Measurements from ENCODE around the gene PDZD7. TPM values are rescaled to one million over a fixed set of nuclear protein-coding genes. Genes with fewer than 3 reads are reported as not detected.

The PDZD7 gene
- total and polyA plus RNA-seq, 9 of the 15 experiments (the other 6 are each of a cell fraction or from before 2014, with no cell fraction given): 0.04 to 0.24 (median 0.08) TPM; not detected in 3

DNA sequence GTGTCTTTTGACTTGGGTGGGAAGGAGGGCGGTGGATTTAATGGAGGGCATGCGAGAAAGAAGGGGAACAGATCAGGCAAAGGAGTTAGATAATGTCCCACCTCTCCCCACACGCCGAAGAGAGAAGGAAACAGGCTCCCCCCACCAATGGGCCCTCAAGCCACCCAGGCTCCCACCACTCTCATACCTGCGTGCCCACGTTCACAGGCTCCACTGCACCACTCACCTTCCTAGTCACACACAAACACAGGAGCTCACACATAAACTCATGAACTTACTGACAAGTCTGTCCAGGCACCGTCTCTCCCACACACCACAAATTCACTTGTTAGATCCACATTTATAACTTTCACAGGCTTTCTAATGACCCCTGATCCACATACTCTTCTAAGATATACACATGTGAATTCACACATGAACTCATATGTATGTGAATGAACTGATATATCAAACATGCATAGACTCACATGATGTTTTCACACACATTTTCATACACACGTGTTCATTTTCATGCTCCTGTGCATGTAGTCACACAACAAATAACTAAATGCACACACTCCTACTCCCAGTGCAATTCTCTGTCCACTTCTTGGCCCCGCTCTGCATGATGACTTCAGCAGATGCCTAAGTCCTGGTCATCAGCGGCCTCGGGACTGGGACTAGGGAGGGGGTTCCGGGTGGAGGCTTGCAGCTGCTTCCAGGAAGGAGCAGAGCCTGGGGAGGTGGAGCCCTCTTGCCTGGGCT, 29.8 kb downstream of the PDZD7 start:
- H3K4me1 ChIP-seq (replicated peaks in 1 of 2; ENCODE audit: control insufficient read depth in 2 of 2, insufficient read depth in 2 of 2, low read length in 2 of 2): peaks cover 20 to 70% of the 10 kb centered on the region in 2 experiments; a peak in 4 of 5 replicates
- peak overlapping the region; percentile 100 for H3K4me2 ChIP-seq (ENCODE audit: insufficient read depth, low read length)
- DNase-seq (ENCODE audit: extremely low read depth in 1 of 4, low spot score in 3 of 4) (peak in 2 of 4 experiments; percentile 37 to 64), ATAC-seq (peak; percentile 3; the same call in 2 of the 3 replicates), FAIRE-seq (peak; percentile 65)
- TF ChIP-seq FOXK2 (conservative IDR thresholded peaks at IDR 0.05 in 1 of 2, IDR thresholded peaks at IDR 0.05 in 1 of 2; ENCODE audit: low read depth in 2 of 2) (no peak), BRCA1 (IDR thresholded peaks at IDR 0.05) (no peak), BRCA1 (CRISPR knock-in tag; IDR thresholded peaks at IDR 0.05) (no peak), FUS (optimal IDR thresholded peaks at IDR 0.05; ENCODE audit: low read depth, low read length) (no peak), HNRNPLL (IDR thresholded peaks at IDR 0.05; ENCODE audit: low read depth, low read length, poor library complexity, severe bottlenecking) (no peak), GABPA (tag; conservative IDR thresholded peaks at IDR 0.05; ENCODE audit: low read depth) (peak; percentile 46)
- TF ChIP-seq, protein P1, sequence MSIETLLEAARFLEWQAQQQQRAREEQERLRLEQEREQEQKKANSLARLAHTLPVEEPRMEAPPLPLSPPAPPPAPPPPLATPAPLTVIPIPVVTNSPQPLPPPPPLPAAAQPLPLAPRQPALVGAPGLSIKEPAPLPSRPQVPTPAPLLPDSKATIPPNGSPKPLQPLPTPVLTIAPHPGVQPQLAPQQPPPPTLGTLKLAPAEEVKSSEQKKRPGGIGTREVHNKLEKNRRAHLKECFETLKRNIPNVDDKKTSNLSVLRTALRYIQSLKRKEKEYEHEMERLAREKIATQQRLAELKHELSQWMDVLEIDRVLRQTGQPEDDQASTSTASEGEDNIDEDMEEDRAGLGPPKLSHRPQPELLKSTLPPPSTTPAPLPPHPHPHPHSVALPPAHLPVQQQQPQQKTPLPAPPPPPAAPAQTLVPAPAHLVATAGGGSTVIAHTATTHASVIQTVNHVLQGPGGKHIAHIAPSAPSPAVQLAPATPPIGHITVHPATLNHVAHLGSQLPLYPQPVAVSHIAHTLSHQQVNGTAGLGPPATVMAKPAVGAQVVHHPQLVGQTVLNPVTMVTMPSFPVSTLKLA (conservative IDR thresholded peaks at IDR 0.05): 0 out of 4 replicates have a peak, but pooled peaks of 1 of the 2 experiments have one; percentile 12
- TF ChIP-seq, protein P2, sequence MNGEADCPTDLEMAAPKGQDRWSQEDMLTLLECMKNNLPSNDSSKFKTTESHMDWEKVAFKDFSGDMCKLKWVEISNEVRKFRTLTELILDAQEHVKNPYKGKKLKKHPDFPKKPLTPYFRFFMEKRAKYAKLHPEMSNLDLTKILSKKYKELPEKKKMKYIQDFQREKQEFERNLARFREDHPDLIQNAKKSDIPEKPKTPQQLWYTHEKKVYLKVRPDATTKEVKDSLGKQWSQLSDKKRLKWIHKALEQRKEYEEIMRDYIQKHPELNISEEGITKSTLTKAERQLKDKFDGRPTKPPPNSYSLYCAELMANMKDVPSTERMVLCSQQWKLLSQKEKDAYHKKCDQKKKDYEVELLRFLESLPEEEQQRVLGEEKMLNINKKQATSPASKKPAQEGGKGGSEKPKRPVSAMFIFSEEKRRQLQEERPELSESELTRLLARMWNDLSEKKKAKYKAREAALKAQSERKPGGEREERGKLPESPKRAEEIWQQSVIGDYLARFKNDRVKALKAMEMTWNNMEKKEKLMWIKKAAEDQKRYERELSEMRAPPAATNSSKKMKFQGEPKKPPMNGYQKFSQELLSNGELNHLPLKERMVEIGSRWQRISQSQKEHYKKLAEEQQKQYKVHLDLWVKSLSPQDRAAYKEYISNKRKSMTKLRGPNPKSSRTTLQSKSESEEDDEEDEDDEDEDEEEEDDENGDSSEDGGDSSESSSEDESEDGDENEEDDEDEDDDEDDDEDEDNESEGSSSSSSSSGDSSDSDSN (IDR thresholded peaks at IDR 0.05; ENCODE audit: borderline replicate concordance in 1 of 2, low read depth in 2 of 2, low read length in 2 of 2): peak; percentile 34 to 45; a peak in 1 of 4 replicates
- TF ChIP-seq, protein P3, sequence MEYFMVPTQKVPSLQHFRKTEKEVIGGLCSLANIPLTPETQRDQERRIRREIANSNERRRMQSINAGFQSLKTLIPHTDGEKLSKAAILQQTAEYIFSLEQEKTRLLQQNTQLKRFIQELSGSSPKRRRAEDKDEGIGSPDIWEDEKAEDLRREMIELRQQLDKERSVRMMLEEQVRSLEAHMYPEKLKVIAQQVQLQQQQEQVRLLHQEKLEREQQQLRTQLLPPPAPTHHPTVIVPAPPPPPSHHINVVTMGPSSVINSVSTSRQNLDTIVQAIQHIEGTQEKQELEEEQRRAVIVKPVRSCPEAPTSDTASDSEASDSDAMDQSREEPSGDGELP (CRISPR knock-in tag; IDR thresholded peaks at IDR 0.05; ENCODE audit: borderline replicate concordance): peak; percentile 35; the same call in 1 of the 2 replicates
- TF ChIP-seq, protein P4, sequence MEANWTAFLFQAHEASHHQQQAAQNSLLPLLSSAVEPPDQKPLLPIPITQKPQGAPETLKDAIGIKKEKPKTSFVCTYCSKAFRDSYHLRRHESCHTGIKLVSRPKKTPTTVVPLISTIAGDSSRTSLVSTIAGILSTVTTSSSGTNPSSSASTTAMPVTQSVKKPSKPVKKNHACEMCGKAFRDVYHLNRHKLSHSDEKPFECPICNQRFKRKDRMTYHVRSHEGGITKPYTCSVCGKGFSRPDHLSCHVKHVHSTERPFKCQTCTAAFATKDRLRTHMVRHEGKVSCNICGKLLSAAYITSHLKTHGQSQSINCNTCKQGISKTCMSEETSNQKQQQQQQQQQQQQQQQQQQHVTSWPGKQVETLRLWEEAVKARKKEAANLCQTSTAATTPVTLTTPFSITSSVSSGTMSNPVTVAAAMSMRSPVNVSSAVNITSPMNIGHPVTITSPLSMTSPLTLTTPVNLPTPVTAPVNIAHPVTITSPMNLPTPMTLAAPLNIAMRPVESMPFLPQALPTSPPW (CRISPR knock-in tag; IDR thresholded peaks at IDR 0.05): peak; percentile 40
- TF ChIP-seq, protein P5, sequence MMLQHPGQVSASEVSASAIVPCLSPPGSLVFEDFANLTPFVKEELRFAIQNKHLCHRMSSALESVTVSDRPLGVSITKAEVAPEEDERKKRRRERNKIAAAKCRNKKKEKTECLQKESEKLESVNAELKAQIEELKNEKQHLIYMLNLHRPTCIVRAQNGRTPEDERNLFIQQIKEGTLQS (IDR thresholded peaks at IDR 0.05): peak; percentile 48
- TF ChIP-seq, protein P5 (CRISPR knock-in tag; conservative IDR thresholded peaks at IDR 0.05): no peak
- H3K27ac ChIP-seq (ENCODE audit: extremely low read depth, low read depth, low read length): peak overlapping the region; percentile 88
- 29% methylated on average over 8 of the region's 12 CpGs for WGBS (ENCODE audit: insufficient coverage, low coverage, missing lambda C conversion rate)
- ChIA-PET CTCF (ENCODE audit: low intra/inter-chr PET ratio) (interaction anchor here (9.3 kb wide), 1 partner anchor 12 kb away, joined by 150 read pairs; no protein-coding TSS in a partner anchor), POLR2A (interaction anchor here (1.0 kb wide), 1 partner anchor 10 kb away, joined by 3 read pairs; no protein-coding TSS in a partner anchor)
- BruUV-seq (replicated peaks): TSS peak; percentile 37
- peaks cover 37% of the 10 kb centered on the region; the same call in 2 of the 3 replicates for H3K36me3 ChIP-seq (ENCODE audit: control insufficient read depth, insufficient read depth, low read length)
- H3K9me3 ChIP-seq (replicated peaks; ENCODE audit: control insufficient read depth, insufficient read depth, low read depth, low read length): no peaks in the 10 kb centered on the region
- H3K9ac ChIP-seq (ENCODE audit: insufficient read depth in 1 of 2, low read depth in 2 of 2, low read length in 2 of 2): peak overlapping the region; percentile 85 to 90
- peak overlapping the region; percentile 76 for H3K4me3 ChIP-seq
- H4K20me1 ChIP-seq (replicated peaks; ENCODE audit: control insufficient read depth, insufficient read depth, low read length): no peaks in the 10 kb centered on the region
- H2AFZ ChIP-seq (ENCODE audit: low read depth, low read length): no peak overlapping the region
- H3K27me3 ChIP-seq (ENCODE audit: control insufficient read depth in 2 of 2, insufficient read depth in 2 of 2, low read length in 2 of 2): no peaks in the 10 kb centered on the region
- no peaks in the 10 kb centered on the region for H3K9me1 ChIP-seq (ENCODE audit: control insufficient read depth, insufficient read depth, low read length)
- peaks cover 64% of the 10 kb centered on the region for H3K79me2 ChIP-seq (ENCODE audit: control insufficient read depth, insufficient read depth, low read length)
- in situ Hi-C loops (cut with MboI): no loop called here
- intact Hi-C loops (cut with micrococcal nuclease): no loop called here
